NCI-H2196 treated with DMSO at 0.1 percent for 48 hours (cell line): Measurements from ENCODE around the gene ABHD6.

Source experiments
- DNase-seq: peaks from one replicate; lab custom pipeline; 2025; ENCODE audit not compliant: unreplicated experiment; lab: John Stamatoyannopoulos, UW

The ABHD6 gene

DNA sequence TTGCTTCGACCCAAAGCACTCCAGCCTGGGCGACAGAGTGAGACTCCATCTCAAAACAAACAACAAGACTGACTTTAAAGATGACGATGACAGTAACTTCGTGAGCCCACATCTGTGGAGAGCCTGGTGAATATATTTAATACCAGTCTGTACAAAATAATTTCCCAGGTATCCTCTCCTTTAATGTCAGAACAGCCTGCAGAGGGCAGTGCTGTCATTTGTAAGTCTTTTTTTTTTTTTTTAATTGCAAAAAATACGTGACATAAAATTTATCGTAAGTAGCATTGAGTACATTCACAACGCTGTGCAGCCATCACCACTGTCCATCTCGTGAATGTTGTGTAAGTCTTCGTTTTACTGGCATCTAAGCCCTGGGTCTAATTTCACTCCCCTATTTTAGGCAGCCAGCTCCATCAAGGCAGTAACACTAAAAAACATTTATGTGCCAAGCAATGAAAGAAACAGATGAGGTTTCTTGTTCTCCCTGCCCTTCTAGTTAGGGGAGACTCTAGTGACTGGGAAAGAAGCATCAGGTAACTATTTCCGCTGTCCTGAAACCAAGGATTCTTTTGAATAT, 70.1 kb downstream of the ABHD6 start:
- no peak for DNase-seq

DNA sequence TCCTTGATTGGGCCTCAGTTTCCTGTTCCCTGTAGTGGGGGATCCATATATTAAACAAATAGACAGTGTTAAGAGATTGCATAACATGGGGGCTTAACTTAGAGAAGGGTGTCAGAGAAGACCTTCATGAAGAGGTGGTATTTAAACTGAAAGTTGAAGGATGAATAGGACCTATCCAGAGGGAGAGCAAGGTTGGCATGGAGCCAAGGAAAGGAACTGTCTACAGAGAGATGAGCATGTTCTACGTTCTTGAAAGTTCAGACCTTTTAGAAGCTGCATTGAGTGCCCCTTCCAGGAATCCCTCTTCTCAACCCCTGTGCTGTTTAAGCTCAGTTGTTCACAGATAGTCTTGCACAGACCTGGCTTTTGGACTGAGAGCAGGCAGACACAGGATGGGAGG, 71.1 kb downstream of the ABHD6 start:
- DNase-seq, result no peak

DNA sequence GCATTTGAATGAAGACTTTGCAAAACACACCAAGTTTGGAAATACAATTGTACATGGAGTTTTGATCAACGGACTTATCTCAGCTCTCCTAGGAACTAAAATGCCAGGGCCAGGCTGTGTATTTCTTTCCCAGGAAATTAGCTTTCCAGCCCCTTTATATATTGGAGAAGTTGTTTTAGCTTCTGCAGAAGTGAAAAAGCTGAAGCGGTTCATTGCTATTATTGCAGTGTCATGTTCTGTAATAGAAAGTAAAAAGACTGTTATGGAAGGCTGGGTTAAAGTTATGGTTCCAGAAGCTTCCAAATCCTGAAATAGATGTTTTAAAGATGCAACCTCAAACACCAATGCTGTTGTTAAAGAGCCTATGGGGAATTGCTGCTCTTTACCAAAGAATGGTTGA, 80.2 kb downstream of the ABHD6 start:
- DNase-seq, result no peak

GRCh38 chr3:58321791-58322190, 84.2 kb downstream of the ABHD6 start:
- DNase-seq, result no peak

DNA sequence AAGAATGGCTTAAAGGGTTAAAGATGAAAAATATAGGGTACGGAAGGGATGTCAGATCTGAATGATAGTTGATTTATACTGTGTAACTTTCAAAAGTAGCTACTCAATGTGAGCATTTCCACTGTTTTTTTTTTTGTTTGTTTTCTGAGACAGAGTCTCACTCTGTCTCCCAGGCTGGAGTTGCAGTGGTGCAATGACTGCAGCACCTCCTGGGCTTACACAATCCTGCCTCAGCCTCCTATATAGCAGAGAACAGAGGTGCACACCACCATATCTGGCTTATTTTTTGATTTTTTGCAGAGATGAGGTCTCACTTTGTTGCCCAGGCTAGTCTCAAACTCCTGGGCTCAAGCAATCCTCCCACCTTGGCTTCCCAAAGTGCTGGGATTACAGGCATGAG, 85.2 kb downstream of the ABHD6 start:
- DNase-seq, result no peak

- no peak for DNase-seq
Measured at GRCh38 chr3:58323529-58324390, 86.2 kb downstream of the ABHD6 start.

GRCh38 chr3:58324391-58325390, 87.1 kb downstream of the ABHD6 start:
- no peak for DNase-seq

GRCh38 chr3:58325525-58325992, 88.0 kb downstream of the ABHD6 start:
- DNase-seq, result no peak

DNA sequence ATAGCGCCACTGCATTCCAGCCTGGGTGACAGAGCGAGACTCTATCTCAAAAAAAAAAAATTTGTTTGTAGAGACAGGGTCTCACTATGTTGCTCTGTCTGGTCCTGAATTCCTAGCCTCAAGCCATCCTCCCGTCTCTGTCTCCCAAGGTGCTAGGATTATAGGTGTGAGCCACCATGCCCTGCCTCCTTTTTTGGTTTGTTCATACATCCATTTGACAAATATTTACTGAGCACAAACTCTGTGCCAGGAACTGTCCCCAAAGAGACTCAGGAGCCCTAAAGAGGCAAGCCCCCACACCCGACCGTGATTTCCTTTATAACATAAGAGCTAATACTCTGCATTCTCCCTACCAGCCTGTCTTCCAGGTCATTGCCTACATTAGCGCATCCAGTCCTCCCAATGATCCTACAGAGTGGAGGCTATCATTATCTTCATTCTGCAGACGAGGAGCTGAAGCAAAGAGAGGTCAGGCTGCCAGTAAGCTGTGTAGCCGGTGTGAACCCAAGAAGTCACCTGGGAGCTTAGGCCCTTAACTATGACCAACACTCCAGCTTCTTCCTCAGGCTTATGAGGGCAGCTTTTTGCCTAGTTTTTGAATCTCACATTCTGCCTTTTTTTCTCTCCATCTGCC, 88.8 kb downstream of the ABHD6 start:
- no peak for DNase-seq

DNA sequence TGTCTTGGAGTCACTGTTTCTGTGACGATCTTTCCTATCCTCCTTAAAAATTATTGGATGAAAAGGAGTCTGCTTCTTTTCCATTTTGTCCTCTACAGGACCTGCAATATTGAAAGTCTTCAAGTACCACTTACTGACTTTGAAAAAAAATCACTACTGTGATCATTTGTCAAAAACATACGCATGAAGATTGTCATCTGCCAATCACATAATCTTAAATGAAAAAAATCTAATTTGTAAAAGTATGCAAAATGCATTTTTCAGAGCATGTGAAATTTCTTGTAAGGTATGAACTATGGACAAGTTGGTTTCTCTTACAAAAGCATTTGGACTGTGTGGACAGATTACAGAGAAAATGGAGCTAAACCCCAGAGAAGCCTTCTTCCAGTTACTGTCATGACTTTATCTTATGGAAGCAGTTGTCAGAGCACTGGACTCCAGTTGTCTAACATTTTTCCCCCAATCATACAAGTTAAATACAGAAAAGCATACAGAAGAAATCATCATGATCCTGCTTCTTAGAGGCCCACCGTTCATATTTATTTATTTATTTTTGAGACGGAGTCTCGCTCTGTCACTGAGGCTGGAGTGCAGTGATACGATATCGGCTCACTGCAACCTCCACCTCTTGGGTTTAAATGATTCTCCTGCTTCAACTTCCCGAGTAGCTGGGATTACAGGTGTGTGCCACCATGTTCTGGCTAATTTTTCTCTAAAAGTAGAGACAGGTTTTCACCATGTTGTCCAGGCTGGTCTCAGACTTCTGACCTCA, 91.7 kb downstream of the ABHD6 start:
- no peak for DNase-seq

GRCh38 chr3:58329922-58330413, 92.4 kb downstream of the ABHD6 start:
- no peak for DNase-seq

GRCh38 chr3:58331593-58332152, 94.1 kb downstream of the ABHD6 start:
- DNase-seq, result no peak

DNA sequence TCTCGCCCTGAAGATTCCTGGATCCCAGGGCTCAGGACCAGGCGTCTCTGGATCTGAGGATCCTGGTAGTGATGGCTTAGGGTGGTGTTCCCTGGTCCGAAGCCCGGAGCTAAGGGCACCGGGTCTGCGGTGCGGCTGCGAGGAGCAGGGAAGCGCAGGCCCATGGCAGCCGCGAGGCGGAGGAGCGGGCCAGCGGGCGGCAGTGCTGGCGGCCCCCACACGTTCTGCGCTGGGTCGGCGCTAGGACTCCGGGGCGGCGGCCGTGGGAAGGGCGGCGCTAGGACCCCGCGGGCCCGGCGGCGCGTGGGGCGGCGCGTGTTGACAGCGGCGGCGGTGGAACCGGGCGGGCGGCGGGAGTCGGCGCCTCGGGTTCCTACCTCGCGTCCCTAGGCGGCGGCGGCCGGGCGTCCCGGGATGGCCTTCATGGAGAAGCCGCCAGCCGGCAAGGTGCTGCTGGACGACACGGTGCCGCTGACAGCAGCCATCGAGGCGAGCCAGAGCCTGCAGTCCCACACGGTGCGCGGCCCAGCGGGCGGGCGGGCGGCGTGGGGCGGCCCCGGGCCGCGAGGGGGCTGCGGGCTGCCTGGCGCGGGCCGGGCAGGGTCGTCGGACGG, 95.1 kb downstream of the ABHD6 start, which contains the start of gene PXK:
Gene PXK (plus strand): TSS at position 318 of the 614 bp plus-strand sequence. CDS start 97 bp downstream, at position 415.
- no peak for DNase-seq

DNA sequence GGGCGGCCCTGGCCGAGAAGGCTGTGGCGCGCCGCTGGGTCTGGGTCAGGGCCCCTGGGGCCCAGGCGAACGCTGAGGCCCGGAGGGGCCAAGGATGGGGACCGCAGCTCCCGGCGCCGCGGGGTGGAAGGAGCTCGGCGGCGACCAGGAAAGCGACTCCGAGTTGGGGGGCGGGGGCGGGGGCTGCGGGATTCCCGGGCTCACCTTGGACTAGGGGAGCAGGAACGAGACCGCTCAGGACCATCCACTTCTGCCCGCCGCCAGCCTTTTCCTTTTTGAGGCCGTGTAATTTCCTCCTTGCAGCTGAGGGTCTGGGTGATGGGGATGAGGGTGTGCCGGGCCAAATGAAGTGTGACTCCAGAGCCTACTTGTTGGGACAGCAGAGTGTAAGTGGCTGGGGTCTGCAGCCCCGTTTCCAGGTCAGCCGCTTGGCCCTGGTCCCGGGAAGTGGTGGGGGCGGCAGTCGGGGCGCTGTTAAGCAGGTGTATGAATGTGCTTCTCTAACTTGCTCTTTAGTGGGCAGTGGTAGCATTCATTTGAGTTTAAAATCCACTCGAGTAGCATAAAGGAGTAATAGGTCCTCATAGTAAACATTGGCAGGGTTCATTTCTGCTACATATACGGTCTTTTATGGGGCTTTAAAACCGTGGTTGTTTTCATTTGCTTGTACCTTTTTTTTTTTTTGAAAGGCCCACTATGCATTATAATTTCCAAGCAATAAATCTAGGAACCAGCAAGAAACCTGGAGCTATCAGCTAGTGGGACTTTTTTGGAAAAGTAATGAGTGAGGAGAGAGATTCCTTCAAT, 95.8 kb downstream of the ABHD6 start:
- DNase-seq, result no peak

DNA sequence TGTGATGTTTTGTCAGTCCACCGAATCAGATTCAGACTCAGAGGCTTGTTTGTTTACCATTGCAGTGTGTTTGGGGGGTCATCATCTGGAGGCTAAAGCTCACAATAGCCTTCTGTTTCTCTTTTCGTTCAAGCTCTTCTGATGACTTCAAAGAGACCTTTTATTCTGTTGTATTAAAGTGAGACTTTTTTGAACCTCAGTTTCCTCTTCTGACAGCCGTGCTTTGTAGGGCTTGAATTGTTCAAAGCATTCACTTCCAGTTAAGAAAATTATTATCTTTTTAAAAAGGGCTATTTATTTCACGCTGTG, 96.4 kb downstream of the ABHD6 start:
- no peak for DNase-seq

DNA sequence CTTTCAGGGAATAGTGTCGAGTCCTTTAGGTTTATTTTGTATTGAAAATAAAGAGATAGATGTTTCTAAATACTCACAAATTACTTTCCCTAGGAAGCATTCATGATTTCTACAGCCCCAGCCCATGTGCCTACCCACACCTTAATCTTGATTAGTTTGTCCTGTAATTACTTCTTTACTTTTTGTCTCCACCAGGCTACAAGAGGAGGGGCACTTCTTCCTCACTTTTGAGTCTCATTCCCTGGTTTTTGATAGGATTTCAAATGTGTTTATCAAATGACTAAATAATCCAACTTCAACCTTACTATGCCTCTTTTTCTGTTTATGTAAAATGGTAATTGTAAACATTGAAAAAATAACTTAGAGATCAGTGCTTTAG, 96.9 kb downstream of the ABHD6 start:
- no peak for DNase-seq

DNA sequence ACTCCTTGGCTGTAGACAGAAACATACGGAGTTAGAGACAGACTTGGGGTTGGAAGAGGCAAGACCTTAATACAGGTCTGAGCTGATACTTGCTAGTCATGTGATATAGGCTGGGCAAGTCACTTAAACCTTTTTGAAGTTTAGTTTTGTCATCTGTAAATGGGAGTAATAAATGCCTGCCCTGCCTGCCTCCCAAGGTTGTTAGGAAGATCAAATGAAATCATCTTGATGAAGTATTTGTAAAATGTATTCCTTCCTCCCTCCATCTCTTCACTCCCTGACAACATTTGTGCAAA, 98.0 kb downstream of the ABHD6 start:
- no peak for DNase-seq

DNA sequence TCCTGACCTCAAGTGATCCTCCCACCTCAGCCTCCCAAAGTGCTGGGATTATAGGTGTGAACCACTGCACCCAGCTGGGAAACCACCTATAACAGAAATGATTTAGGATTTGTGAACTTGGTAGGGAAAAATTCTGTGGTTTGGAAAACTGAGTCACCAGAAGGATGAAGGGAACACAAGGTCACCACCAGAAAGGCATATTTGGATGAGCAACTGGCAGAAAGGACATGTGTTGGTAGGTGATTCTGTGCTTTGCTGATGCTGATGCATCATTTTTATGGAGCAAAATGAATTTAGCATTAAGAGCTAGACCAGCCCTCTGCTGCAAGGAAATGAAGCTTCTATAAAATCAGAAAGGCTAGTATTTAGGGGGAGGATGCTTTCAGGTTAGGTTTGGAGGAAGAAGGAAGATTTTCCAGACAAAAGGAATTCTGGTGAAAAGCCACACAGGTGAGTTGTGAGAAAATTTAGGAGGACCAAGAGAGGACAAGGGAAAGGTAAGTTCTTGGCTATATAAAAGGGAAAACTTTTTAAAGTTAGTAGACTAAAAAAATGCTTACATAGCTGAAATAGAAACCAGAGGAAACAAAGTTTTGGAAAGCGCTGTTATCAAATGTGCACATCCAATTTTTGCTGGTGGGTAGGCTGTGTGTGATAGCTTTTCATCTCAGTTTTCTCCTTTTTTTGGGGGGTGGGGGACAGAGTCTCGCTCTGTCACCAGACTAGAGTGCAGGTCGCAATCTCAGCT, 98.7 kb downstream of the ABHD6 start:
- no peak for DNase-seq
